Fibroblast of the conjunctiva (primary cell): ENCODE measurements around the gene BCL7A.
"Not testable (repeated sequence)": the region's sequence is repeated elsewhere in the genome, so short reads cannot be mapped to it uniquely, and the experiment has no call there.

Source experiments
- DNase-seq: peaks from one replicate; pipeline ENCODE4 v3.0.0-alpha.2; 2010; ENCODE audit warnings: low read depth

The BCL7A gene

DNA sequence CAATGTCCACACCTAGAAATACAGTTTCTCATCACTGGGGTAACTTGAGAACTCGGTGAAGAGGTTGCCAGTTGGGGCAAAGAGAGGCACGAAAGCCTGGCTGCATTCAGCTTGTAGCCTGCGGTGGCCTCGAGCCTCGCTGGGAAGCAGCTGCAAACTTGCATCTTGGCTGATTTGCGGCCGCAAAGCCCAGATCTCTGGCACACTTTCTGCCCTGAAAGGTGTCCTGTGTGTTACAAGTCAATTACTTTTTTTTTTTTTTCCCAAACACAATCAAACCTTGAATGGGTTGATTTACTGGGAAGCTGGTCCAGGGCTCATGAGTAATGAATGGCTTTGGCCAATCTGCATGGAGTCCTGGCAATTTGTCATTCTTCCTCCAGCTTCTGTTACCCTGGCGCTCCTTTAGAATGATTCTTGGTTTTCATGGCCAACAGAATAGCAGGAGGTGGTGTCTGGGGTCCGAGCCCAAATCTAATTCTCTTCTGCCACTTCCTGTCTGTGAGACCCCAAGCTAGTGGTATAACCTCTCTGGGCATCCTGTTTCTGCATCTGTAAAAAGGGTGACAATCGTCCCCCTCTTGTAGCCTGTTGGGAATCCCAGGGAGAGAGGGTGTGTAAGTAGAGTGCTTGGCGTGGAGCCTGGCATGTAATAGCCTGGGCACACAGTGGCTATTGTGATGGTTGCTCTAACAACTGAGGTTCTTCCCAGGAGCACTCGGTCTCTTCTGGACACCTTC, 6.7 kb downstream of the BCL7A start:
- no peak for DNase-seq

DNA sequence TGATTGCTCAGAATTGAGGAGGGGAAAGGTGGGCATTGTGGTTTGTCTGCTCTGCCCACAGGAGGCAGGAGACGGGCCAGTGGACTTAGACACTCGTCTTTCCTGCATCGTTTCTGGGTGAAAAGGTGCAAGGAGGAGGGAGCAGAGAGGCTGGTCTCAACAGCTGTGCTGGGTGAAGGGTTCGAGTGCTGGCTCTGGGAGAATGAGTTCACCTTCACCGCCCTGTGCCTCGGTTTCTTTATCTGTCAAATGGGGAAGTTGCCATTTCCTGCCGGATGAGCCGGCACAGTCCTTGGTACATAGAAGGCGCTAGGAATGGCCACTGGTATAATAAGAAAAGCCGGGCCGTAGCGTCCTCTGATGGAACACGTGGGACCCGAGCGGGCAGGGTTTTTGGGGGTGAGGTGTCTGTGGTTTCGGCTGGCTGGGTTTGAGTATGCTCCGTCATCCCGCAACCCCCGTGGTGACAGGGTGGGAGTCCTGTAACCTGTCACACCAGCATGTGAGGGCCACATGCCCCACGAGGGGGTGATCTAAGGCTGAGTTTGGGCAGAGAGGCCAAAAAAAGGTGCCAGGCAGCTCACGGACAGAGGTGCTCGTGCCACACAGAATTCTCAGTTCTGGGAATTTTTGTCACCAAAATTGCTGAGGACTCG, 7.3 kb downstream of the BCL7A start:
- DNase-seq: no peak

DNA sequence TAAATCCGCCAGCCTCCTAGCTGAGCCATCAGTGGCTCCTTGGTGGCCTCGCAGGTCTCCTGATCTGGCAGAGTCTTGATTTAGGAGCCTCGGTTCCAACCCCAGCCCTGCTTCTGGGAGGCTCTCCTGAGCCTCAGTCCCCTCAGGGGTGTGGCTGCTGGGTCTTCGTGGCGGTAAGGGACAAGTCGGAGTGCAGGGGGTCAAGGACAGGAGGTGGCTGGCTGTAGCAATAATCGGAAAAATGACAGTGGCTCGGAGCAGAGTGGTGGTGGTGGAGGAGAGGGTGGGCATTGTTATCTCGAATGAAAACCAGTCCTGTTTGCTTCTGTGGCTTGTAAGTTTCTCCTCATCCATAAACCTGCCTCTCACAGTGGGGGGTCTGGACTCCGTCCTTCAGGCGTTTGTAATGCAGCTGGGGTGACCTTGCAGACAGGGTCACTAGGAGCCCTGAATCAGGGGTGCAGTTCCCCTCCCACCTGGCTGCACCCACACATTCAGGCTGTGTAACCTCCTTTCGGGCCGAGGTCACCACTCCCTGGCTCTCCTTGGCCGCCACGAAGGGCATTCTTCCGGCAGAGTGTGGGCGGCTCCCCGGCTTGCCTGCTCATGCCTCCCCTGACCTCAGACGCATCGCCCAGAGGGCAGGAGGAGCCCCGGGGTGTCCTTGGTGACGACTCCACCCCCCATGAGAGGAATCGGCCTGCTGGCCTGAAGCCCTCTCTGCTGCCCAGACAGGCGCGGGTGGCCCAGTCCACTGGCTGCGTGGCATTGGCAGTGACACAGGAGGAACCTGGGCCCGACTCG, 8.1 kb downstream of the BCL7A start:
- DNase-seq: no peak

DNA sequence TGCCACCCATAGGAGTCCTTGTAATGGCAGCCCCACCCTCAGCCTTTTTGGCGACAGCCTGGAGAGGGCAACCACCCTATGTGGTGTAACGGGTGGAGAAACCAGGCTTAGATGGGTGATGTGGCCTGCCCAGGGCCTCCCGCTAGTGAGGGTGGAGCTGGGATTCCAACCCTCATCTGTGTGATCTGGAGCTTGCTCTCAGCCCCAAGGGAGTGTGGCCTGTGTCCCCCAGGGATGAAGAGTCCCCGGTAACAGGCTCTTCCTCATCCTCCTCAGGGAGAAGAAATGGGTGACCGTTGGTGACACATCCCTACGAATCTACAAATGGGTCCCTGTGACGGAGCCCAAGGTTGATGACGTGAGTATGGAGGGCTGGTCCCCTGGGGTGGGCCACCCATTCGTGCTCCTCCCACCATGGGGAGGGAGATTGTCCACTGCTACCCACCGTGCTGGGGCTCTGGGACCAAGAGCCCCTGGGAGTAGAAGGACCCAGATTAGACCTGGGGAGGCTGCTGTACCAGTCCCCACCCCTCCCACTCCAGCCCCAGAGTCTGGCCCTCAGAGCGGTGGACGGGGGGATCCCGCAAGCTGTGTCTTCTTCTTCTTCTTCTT, 8.8 kb downstream of the BCL7A start:
- DNase-seq: no peak

DNA sequence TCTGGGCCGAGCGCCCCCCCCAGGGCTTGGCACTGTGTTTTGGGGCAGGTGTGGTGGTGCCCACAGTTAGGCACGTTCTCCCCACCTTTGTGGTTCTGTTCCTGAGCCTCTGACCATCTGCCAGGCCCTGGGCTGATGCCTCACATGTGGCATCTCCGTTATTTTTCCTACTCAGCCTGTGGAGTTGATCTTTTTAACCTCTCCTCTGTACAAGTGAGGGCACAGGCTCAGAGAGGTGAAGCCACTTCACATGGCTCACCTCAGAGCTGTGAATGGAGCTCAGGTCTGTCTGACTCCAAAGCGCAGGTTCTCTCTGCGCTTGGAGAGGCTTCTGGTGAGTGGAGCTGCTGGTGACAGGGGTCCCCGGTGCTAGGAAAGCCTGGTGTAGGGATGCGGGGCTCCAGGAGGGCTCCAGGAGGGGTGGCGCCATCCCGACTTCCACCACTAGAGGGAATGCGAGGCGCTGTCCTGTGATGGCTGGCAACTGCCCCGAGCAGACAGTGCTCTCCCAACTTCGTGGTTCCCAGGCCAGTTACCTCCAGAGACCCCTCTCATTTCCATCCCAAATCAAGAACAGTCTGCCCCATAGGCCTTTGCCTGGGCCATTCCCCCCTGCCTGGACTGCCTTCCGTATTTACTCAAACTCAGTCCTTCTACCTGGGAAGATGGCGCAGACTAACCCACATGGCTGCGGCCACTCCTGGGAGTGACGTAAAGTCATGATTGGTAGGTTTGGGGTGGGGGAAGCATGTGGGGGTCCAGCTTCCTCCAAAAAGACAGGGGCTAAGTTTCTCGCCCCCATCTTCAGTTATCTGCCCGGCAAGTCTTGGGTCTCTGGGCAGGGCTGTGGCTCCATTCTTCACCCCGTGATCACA, 9.9 kb downstream of the BCL7A start:
- no peak for DNase-seq

DNA sequence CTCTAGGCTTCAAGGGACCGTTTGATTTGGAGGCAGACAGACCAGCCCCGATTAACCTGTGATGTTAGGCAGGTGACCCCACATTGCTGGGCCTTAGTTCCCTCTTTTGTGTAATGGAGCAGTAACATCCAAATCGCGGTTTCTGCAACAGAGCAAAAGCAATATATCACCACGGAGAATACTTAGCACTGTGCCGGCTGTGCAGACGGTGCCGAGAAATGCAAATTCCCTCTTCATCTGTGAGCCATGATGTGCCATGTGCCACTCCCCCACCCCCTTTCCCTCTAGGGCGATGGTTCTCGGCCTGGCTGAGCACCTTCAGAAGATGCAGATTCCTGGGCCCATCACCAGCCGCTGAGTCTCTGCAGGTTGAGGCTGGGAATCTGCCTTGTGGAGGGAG, 10.9 kb downstream of the BCL7A start:
- DNase-seq: no peak

DNA sequence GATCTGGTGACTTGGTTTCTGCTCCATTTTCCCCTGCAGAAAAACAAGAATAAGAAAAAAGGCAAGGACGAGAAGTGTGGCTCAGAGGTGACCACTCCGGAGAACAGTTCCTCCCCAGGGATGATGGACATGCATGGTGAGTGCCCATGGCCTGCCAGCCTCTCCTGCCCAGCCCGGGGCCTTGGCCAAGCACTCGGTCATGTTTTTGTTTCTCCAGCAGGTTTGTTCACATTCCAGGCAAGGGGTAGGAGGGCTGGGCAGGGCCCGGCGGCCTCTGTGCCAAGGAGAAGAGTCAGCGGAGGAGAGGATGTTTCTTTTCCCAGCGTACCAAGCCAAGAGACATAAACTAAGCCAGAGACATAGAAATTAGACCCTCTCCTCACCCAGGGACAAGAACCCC, 13.6 kb downstream of the BCL7A start:
- no peak for DNase-seq

DNA sequence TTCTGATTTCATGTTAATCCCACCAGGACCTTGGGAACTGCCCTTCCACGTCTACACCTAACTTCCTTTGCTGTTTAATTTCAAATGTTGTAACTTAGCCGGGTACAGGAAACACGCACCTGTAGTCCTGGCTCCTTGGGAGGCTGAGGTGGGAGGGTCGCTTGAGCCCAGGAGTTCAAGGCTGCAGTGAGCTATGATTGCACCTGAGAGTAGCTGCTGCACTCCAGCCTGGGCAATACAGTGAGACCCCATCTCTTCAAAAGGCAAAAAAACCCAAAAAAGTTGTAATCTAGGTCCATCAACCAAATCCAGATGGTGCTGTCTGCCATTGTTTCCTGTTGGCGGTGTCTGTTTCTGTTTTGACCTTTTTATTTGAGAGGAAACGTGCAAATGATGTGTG, 14.5 kb downstream of the BCL7A start:
- no peak for DNase-seq

DNA sequence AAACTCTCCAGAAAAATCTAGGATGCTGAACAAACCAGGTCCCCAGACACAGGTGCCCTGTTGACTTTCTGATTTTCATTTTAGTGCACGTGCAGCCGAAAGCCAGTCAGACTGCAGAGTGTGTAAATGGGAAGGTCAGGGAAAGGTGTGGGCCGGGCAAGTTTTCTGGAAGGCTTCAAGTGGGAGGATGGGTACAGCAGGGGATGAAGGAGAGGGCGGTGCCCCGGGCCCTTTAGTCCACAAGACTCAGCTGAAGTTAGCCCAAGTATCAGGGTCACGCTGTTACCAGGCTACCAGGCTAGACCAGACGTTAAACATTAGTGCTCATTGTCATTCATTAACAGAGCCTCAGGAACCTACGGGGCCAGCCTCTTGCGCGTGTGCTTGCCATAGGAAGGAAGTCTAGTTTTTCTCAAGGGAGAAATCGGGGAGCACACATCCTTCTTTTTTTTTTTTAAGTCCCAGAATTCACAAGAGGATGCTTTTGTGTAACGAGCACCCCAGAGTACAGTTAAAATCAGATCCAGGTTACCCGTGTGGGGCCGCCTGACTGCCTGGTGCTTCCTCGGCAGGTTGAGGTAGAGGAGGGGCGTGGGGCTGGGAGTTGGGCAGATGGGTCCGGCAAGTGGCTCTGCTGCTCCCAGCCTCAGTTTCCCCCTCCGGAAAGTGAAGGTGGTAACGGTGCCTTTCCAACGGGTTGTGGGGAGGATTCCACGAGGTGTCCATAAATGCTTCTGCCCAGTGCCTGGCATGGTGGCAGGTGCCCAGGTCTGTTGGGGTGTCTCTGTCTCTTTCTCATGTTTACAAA, 19.1 kb downstream of the BCL7A start:
- DNase-seq: no peak

DNA sequence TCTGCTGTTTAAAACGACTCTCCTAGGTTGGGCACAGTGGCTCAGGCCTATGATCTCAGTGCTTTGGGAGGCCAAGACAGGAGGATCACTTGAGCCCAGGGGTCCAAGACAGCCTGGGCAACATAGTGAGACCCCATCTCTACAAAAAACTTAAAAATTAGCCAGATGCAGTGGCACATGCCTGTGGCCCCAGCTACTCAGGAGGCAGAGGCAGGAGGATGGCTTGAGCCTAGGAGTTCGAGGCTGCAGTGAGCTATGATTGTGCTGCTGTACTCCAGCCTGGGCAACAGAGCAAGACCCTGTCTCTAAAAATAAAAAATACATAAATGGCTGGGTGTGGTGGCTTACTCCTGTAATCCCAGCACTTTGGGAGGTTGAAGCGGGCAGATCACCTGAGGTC, 19.8 kb downstream of the BCL7A start:
- not testable (repeated sequence) for DNase-seq

DNA sequence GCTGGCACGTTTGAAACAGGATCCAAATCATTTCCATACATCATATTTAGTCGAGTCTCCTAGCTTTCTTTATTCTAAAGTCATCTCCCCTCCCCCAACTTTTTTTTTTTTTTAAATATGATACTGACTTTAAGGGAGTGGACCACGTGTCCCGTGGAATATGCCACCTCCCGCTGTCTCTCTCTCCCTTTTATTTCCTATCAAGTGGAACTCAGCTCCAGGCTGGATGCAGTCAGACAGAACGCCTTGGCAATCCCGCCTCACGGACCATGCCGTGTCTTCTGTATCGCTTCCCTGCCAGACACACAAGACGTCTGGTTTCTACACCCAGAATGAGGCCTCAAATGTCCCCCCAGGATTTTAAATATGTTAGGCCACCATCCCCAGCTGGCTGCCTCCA, 21.2 kb downstream of the BCL7A start:
- DNase-seq: no peak

DNA sequence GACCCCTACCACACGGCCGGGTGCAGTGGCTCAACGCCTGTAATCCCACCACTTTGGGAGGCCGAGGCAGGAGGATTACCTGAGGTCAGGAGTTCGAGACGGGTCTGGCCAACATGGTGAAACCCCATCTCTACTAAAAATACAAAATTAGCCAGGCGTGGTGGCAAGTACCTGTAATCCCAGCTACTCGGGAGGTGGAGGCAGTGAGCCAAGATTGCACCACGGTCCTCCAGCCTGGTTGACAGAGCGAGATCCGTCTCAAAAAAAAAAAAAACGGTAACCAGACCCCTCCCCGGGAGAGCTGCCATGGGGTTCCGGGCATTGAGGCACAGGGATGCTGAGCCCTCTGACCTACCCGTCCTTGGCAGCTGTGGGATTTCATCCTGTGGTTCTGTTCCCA, 21.8 kb downstream of the BCL7A start:
- no peak for DNase-seq

DNA sequence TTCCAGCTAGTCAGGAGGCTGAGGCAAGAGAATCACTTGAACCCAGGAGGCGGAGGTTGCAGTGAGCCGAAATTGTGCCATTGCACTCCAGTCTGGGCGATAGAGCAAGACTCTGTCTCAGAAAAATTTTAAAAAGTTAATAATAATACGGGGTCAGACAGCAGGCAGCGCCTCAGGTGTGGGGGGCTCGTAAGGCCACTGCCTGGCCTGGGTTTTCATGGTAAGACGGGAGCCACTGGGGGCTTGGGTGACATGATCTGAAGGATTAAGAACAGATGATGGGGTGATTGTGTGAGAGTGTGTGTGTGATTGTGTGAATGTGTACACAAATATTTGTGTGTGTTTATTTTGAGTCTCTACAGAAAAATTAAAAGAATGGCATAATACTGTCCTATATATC, 23.6 kb downstream of the BCL7A start:
- no peak for DNase-seq

DNA sequence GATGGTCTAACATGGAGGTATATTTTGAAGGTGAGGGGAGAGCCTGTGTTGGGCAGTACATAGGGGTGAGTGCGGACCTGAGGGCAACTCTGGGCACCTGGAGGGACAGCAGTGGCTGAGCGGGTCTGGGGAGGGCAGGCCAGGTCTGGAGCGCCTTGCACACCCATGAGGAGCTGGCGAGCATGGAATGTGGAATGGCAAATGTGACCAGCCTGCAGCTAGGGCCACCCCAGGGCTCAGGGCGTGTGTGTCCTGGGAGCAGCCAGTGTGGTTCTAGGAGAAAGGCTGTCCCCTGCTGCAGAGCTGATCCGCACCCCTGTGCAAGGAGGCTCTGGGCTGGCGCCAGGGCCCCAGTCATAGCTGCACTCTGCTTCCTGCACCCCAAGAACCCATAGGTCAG, 24.5 kb downstream of the BCL7A start:
- DNase-seq: no peak

DNA sequence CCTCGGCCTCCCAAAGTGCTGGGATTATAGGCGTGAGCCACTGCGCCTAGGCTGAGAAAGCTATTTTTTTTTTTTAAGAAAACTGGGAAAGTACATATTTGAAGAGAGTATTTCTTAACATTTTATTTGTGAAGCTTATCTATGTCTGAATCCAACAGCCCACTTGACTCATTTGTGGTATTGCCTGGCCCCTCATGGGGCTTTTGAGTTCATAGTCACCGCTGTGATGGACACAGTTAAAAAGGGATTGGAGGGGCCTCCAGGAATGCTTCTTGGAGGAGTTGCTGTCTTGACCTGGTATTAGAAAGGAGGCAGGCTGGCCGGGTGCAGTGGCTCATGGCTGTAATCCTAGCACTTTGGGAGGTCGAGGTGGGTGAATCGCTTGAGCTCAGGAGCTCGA, 26.5 kb downstream of the BCL7A start:
- DNase-seq: no peak

DNA sequence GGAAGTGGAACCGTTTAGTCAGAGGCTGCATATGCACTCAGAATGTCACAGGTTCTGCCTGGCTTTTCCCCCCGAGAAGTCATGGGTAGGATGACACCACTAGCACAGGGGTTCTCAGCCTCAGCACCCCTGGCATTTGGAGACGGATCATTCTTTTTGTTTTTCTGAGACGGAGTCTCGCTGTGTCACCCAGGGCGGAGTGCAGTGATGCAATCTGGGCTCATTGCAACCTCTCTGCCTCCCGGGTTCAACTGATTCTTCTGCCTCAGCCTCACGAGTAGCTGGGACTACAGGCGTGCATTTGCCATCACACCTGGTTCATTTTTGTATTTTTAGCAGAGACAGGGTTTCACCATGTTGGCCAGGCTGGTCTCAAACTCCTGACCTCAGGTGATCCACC, 28.1 kb downstream of the BCL7A start:
- no peak for DNase-seq

DNA sequence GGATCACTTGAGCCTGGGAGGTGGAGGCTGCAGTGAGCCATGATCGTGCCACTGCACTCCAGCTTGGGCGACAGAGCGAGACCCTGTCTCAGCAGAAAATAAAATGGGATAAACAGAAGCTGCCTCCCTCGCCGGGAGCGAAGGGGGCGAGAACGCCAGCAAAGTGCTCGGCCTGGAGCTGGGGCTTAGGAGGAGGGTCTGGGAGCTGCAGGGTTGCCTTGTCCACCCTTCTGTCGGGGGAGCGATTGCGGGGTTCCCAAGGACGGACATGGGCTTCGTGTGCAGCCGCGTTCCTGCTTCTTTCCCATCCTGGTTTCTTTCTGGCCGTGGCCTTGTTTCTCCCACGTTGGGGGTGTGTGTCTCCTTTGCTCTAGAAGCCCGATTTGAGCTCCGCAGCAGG, 29.0 kb downstream of the BCL7A start:
- DNase-seq: no peak

DNA sequence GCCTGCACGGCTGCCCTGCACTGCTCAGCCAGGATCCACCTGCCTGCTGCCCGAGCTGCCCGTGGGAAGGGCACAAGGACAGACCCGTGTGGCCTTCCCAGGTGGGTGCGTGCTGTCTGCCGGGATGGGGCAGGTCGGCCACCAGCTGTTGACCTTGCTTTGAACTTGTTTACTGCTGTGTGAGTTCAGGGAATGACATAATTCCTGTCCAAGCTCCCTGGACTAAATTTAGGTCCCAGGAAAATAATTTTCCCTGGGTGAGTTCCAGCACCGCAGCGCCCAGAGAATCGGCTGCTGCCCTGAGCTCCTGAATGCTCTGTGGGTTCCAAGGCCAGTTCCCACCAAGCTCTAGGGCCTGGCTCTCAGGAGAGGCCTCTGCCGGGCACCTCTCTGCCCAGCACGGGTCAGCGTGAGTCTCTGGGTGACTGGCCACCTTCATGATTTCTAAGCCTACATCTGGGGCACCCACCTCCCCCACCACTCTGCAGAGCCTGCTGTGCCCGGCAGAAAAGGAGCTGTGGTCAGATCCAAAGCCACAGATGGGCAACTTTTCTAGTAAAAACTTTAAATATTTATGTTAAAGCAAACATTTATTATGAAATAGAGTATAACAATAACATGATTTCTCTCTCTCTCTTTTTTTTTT, 29.7 kb downstream of the BCL7A start:
- no peak for DNase-seq

DNA sequence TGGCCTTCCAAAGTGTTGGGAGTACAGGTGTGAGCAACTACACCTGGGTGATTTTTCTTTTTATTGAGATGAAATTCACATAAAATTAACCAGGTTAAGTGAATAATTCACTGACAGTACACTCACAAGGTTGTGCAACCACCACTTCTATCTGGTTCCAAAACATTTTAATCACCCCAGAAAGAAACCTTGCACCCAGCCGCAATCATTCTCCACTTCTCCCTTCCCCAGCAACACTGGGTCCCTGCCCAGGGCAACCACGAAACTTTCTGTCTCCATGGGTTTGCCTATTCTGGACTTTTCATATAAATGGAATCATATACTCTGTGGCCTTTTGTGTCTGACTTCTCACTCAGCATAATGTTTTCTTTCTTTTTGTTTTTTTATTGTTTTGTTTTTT, 30.6 kb downstream of the BCL7A start:
- no peak for DNase-seq

DNA sequence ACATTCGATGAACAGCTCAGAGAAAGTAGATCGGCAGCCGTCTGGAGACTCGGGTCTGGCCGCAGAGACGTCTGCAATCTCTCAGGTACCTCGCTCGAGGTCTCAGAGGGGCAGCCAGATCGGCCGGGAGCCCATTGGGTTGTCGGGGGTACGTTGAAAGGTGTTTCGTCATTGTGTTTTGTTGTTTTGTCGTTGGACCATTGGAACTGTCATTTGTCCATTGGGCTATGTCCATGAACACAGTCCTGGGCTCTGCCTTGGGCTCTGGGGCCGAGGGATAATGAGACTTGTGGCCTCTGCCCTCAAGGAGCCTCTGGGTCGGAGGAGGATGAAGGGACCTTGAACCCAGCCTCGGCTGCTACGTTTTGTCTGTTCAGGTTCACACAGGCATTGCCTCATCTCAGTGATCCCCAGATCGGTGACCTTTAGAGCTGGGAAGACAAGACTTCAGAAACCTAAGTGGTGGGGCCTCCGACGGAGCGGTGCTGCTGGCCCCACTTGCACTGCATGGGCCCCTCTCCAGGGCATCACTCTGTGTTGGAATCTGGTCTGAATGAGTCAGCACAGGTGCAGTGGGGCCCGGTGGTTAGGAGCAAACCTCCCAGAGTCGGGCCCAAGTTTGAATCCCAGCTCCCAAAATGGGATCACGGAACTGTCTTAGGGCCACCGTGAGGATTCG, 33.3 kb downstream of the BCL7A start:
- DNase-seq: no peak
